ENCODE measurements around the gene MCM7.
"Not testable (repeated sequence)": the region's sequence is repeated elsewhere in the genome, so short reads cannot be mapped to it uniquely, and the experiment has no call there.

MCM7 gene

DNA sequence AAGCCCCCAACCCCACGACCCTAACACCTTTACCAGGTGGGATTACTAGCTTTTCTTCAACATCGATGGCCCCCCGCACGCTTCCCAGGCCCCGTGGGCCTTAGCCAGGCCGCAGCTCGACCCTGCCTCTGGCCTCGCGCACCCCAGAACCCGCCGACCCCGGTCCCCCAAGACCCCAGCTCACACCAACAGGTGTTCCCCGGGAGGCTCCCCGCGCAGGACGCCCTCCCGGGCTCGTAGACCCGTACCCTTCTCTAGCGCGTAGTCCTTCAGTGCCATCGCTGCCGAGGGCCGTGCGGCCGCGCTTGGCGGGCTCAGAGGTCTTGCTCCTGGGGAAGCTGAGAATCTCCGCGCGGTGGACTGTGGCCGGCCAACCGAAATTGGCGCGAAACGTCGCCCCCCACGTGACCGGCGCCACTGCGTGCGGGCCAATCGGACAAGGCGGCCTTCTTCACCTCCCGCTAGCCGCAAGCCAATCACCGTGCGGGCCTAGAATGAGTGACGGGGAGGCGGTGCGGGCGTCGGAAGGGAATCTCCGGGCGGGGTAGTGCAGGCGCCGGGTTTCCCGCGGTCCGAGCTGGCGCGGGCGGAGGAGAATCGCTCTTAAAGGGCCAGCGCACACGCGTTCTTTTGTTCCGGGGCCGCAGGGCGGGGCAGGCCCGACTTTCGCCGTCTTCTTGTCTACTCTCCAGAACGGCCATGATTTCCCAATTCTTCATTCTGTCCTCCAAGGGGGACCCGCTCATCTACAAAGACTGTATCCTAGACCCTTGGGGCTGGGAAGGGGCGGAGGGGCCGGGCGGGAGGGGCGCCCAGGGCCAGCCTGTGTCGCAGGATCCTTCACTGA is at the start of gene MCM7, which contains the start of gene AP4M1:
TSS of gene MCM7 (minus strand) at position 382 of the 847 bp plus-strand sequence. CDS start at position 279, 103 bp downstream.
TSS of gene AP4M1 (plus strand) at position 628 of the 847 bp plus-strand sequence. CDS start at position 700, 72 bp downstream.
- peak; percentile 99 for DNase-seq
- in situ Hi-C loops (cut with MboI; ENCODE audit: low pct_unique_long_range_greater_than_20kb, low sequenced_read_pairs), result no loop called here

DNA sequence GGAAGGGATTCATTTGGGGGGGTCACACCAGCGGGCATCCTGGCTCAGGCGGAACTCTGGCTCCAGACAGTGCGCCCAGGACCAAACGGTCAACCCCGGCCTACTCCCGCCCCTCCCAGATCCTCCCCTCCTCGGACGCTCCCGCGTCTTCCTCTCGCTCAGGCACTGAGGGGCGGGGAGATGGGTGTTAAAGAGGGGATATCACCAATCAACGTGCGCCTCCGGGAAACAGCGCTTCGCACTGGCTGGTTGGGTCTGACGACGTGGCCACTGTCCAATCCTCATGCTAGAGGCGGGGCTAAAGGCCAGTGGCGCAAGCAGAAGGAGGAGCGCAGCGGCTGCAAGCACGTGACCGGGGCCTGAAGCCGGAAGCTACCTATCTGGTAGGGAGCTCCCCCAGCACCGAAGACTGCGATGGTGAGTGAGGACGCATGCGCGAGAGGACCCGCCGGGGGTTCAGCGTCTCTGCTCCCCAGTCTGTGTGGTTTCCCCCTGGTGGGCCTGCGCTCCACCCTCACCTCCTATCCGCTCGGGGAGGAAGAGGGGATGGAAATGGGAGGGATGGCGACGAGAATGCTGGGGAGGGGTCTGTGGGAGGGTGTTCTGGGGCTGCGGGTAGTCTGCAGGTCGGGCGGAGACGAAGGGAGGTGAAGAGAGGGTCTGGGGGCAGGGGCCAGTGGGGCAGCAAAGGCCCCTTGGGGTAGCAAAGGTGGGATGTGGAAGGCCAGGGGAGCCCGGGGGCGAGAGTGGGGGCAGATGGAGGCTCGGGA is 47.5 kb upstream of the MCM7 start, which contains the start of gene LAMTOR4:
TSS of gene LAMTOR4 (plus strand) at position 360 of the 770 bp plus-strand sequence. CDS start at position 415, 55 bp downstream.
- in situ Hi-C loops (cut with MboI; ENCODE audit: low pct_unique_long_range_greater_than_20kb, low sequenced_read_pairs), result no loop called here
- peak; percentile 98 for DNase-seq

DNA sequence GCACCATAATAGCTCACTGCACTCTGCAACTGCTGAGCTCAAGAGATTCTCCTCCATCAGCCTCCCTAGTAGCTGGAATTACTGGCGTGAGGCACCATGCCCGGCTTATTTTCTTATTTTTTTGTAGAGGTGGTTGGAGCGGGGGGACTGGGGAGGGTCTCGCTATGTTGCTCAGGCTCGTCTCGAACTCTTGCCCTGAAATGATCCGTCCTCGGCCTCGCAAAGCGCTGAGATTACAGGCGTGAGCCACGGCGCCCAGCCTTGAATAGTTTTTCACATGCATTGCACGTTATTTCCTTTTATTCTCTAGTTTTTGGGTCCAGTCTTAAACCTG is 47.0 kb upstream of the MCM7 start:
- no peak for DNase-seq
- in situ Hi-C loops (cut with MboI; ENCODE audit: low pct_unique_long_range_greater_than_20kb, low sequenced_read_pairs), result no loop called here

DNA sequence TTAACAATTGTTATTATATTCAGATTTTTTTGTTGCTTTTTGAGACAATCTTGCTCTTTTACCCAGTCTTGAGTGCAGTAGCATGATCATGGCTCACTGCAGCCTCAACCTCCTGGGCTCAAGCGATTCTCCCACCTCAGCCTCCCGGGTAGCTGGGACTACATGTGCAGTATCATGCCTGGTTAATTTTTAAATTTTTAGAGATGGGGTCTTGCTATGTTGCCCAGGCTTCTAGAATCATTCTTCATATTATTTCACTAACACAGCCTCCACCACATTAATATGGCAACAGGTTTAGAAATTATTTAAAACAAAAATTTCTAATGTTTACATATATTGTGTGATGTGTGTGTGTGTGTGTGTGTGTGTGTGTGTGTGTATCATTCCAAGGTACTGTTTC is 46.1 kb upstream of the MCM7 start:
- no peak for DNase-seq
- in situ Hi-C loops (cut with MboI; ENCODE audit: low pct_unique_long_range_greater_than_20kb, low sequenced_read_pairs), result no loop called here

DNA sequence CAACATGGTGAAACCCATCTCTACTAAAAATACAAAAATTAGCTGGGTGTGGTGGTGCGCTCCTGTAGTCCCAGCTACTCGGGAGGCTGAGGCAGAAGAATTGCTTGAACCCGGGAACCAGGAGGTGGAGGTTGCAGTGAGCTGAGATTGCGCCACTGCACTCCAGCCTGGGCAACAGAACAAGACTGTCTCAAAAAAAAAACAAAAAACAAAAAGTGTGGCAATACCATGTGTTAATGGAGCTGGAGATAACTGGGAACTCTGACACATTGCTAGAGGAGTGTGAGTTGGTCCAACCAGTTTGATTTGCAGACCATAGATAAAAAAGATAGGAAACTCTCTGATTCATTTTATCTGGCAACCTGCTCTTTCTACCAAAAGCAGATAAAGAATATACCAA is 45.2 kb upstream of the MCM7 start:
- DNase-seq; in situ Hi-C loops (cut with MboI; ENCODE audit: low pct_unique_long_range_greater_than_20kb, low sequenced_read_pairs): not testable (repeated sequence)

DNA sequence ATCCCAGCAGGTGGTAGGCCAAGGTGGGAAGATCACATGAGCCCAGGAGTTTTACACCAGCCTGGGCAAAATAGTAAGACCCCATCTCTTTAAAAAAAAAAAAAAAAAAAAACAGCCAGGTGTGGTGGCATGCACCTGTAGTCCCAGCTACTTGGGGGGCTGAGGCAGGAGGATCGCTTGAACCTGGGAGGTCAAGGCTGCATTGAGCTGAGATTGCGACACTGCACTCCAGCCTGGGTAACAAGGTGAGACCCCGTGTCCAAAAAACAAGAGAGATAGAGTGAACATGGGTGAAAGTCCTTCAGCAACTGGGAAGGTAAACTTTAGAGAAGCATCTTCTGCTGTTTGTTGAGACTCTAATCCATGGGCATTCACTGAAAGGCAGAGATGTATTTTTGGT is 41.3 kb upstream of the MCM7 start:
- no peak for DNase-seq
- in situ Hi-C loops (cut with MboI; ENCODE audit: low pct_unique_long_range_greater_than_20kb, low sequenced_read_pairs), result no loop called here

DNA sequence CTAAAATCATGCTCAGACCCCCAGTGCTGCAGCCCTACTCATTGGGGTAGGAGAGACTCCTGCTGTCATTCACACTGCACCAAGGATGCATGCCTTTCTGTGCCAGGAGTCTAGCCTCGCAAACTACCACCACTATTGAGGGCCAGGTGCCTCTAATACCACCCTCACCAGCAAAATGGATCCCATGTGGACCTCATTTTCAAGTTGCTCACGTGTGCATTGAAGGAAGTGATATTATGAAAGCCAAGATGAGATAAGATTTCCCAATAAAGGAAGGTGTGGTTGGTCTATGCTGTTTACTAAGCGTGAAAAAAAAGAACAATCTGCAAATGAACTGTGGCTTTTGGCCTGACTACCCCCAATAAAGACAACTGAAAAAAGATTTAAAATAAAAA is 40.4 kb upstream of the MCM7 start:
- in situ Hi-C loops (cut with MboI; ENCODE audit: low pct_unique_long_range_greater_than_20kb, low sequenced_read_pairs), result no loop called here

DNA sequence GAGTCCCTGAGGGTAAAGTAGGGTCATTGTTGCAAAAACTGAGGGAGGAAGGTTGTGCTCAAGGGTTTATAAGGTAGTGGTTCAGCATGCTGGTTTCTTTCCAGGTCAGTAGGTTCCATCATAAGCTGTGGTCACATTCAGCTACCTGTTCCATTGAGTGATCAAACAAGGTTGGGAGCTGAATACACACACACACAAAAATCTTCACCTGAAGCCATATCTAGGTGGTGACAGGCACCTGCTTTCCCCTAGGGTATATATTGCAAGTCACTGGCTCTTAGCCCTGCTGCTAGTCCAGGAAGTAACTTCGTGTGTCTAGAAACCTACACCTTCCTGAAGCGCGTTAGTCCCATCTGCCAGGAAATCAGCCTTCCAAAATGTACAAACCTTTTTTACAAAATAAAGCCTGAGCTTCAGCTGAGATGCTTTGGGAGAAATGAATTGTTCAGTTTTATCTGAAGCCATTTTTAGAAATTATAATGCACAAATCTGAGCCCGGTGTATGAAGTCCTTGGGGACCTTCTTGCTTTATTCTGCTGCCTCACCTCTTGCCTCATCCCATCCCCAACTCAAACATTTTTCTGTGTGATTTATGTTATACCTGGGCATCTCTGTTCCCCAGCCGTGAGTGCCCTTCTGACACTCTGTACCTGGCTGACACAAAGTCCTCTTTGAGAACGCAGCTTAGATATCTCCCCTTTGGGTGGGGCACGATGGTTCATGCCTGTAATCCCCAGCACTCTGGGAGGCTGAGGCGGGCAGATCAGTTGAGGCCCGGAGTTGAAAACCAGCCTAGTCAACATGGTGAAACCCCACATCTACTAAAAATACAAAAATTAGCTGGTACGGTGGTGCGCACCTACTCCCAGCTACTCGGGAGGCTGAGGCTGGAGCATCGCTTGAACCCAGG is 36.9 kb upstream of the MCM7 start:
- no peak for DNase-seq
- in situ Hi-C loops (cut with MboI; ENCODE audit: low pct_unique_long_range_greater_than_20kb, low sequenced_read_pairs), result no loop called here

More for the DNA sequence above, 40.4 kb upstream of the MCM7 start:
- DNase-seq, result no peak

DNA sequence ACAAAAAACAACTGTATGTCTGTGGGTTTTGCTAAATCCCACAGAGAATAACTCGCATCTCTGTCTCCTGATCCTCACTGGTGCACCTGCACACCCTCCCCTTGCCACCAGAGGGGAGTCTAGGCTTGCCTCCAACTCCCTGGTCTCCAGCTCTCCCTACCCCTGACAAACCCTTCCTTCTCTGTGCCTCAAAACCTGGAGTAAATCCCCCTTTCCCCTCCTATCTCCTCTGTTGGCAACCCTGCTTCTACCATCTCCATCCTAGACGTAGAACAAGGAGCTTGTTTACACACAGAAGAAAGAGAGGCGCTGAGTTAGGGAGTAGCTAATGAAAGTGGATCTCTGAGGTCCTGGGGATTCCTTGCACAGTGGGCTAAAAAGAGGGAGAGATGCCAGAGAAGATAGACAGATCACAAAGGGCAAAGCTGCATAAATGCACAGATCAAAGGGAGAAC is 31.5 kb upstream of the MCM7 start:
- peak; percentile 85 for DNase-seq
- in situ Hi-C loops (cut with MboI; ENCODE audit: low pct_unique_long_range_greater_than_20kb, low sequenced_read_pairs), result no loop called here

DNA sequence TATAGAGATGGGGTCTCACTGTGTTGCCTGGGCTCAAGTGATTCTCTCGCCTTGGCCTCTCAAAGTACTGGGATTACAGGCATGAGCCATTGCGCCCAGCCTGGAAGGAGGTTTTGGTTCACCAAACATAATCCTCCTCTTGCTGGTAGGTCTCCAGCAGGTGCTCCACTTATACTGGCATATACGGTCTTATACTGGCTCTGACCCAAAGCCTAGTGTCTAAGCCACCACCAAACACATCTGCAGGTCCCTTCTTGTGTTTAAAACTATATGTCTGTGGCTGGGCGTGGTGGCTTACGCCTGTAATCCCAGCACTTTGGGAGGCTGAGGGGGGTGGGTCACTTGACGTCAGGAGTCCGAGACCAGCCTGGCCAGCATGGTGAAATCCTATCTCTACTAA is 30.9 kb upstream of the MCM7 start:
- in situ Hi-C loops (cut with MboI; ENCODE audit: low pct_unique_long_range_greater_than_20kb, low sequenced_read_pairs), result no loop called here
- DNase-seq, result no peak

DNA sequence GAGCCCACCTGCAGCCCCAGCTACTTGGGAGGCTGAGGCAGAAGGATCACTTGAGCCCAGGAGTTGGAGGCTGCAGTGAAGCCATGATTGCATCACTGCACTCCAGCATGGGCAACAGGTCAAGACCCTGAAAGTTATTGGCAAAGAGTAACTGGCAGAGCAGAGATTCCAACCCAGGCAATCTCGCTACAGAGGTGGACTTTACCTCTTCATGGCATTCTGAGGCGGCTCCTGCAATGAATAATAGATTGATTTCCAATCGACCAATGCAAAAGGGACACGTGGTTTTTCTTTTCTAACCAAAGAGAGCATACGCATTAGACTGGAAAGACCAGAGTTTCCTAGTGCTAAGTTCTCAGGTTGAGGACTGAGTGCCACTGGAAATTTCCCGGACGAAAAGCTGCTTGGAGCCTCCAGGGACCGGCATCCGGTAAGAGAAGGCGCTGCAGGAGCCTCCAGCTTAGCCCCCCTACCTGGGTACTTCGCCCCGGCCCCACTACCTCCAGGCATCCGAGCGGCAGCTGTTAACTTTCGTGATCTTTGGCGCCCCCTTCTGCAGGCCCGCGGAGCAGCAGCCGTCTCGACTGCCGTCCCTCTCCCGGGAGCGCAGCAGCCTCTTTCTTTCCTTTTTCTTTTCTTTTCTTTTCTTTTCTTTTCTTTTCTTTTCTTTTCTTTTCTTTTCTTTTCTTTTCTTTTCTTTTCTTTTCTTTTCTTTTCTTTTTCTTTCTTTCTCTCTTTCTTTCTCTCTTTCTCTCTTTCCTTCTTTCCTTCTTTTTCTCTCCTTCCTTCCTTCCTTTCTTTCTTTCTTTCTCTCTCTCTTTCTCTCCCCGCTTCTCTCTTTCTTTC is 29.6 kb upstream of the MCM7 start:
- DNase-seq, result peak; percentile 83
- in situ Hi-C loops (cut with MboI; ENCODE audit: low pct_unique_long_range_greater_than_20kb, low sequenced_read_pairs), result no loop called here

DNA sequence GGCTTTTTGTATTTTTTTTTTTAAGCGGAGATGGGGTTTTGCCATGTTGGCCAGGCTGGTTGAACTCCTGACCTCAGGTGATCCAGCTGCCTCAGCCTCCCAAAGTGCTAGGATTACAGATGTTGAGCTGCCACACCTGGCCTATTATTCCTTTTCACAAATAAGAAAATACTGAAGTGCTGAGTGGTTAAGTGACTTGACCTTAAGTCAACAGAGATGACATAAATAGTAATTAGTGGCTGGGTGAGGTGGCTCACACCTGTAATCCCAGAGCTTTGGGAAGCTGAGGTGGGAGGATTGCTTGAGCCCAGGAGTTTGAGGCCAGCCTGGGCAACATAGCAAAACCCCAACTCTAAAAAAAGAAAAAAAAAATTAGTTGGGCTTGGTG is 29.0 kb upstream of the MCM7 start:
- in situ Hi-C loops (cut with MboI; ENCODE audit: low pct_unique_long_range_greater_than_20kb, low sequenced_read_pairs), result not testable (repeated sequence)

DNA sequence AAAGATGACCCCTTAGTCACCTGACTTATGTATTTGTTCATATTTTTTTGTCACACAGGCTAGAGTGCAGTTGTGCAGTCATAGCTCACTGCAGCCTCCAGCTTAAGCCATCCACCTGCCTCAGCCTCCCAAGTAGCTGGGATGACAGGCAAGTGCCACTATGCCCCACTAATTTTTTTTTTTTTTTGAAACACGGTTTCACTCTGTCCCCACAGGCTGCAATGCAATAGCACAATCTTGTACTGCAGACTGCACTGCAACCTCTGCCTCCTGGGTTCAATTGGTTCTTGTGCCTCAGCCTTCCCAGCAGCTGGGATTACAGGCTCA is 27.4 kb upstream of the MCM7 start:
- in situ Hi-C loops (cut with MboI; ENCODE audit: low pct_unique_long_range_greater_than_20kb, low sequenced_read_pairs), result no loop called here
- DNase-seq, result no peak

More for the DNA sequence above, 29.0 kb upstream of the MCM7 start:
- DNase-seq, result not testable (repeated sequence)

DNA sequence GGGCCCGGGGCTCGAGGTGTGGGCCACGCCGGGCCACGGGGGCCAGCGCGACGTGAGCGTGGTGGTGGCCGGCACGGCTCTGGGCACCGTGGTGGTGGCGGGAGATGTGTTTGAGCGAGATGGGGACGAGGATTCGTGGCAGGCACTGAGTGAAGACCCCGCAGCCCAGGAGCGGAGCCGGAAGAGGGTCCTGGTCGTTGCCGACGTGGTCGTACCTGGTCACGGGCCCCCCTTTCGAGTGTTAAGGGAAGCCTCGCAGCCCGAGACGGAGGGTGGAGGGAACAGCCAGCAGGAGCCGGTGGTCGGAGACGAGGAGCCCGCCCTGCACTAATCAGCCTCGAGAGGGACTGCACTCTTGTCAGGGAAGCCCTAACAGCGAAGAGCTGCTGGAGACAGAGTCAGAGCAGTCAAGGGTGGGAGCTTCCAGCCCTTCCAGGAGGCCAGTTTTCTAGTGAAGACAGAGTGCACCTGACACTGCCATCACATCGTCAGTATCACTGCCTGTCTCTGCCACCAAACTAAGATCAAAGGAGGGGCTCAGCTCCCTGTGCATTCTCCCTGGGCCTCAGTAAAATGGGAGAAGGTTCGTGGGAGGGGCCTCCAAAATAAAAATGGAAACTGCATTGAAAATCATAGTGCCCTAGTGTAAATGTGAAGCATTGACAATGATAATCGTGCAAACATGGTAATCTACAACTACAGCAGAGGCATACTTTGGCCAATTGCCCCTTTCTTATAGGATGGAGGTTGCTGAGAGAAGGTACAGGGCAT is 26.9 kb upstream of the MCM7 start:
- DNase-seq, result peak; percentile 47
- in situ Hi-C loops (cut with MboI; ENCODE audit: low pct_unique_long_range_greater_than_20kb, low sequenced_read_pairs), result no loop called here

DNA sequence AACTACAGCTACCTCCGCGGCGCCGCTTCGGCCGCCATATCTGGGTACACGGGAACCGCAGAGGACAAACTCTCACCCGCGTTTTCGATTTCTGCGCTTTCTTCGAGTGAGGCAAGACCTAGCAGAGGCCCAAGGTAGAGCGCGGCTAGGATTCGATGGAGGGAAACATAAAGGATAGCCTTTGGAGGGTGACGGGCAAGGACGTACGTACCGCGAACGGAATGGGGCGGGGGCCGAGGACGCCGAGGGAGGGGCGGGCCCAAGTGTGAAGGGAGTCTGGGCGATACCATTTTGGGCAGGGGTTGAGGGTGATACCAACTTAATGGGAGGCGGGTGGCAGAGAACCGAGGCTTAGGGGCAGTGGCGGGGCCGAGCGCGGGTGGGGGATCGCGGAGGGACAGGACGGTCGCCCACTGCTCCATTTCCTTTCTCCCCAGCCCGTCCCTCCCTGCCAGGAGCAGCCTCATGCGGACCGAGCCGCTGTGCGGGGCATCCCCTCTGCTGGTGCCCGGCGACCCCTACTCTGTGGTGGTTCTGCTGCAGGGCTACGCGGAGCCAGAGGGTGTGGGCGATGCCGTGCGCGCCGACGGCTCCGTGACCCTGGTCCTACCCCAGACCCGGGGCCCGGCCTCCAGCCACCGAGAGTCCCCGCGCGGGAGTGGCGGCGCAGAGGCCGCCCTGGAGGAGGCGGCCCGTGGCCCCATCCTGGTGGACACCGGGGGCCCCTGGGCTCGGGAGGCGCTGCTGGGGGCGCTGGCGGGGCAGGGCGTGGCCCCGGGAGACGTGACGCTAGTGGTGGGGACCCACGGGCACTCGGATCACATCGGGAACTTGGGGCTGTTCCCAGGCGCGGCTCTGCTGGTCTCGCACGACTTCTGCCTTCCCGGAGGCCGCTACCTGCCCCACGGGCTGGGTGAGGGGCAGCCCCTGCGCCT is 26.0 kb upstream of the MCM7 start, which contains the start of gene MBLAC1:
TSS of gene MBLAC1 (plus strand) at position 37 of the 935 bp plus-strand sequence. CDS start at position 466, 429 bp downstream.
- DNase-seq, result peak; percentile 90
- in situ Hi-C loops (cut with MboI; ENCODE audit: low pct_unique_long_range_greater_than_20kb, low sequenced_read_pairs), result no loop called here

DNA sequence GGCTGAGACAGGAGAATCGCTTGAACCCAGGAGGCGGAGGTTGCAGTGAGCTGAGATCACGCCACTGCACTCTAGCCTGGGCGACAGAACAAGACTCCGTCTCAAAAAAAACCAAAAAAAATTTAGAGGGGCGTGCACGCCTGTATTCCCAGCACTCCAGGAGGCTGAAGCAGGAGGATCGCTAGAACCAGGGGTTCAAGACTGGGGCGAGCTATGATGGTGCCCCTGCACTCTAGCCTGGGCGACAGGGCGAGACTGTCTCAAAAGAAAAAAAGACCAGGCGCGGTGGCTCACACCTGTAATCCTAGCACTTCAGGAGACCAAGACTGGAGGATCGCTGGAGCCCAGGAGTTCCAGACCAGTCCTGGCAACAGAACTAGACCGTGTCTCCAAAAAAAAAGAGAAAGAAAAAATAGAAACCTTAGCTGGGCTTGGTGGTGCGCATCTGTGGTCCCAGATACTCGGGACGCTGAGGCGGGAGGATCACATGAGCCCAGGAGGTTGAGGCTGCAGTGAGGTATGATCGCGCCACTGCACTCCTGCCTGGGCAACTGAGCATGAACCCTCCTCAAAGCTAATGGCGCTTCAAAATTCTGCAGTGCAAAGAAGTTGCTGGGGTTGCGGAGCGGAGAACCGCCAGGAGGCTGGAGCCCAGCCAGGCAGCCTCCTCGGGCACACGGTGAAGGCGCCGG is 25.2 kb upstream of the MCM7 start:
- DNase-seq, result no peak
- in situ Hi-C loops (cut with MboI; ENCODE audit: low pct_unique_long_range_greater_than_20kb, low sequenced_read_pairs), result no loop called here
